Measurements from ENCODE around the gene ICAM5.

- TF ChIP-seq CTCF (IDR thresholded peaks at IDR 0.05) (no peak), EP300 (IDR thresholded peaks at IDR 0.05) (no peak)
Observed at GRCh38 chr19:10315335-10316214, 25.8 kb downstream of the ICAM5 start, which contains the start of gene FDX2.
